ENCODE results near the gene DCLK1.

Gene DCLK1

GRCh38 chr13:36038785-36039555, 92.2 kb downstream of the DCLK1 start:
- no peak for DNase-seq (ENCODE audit: low read depth, low spot score)

DNA sequence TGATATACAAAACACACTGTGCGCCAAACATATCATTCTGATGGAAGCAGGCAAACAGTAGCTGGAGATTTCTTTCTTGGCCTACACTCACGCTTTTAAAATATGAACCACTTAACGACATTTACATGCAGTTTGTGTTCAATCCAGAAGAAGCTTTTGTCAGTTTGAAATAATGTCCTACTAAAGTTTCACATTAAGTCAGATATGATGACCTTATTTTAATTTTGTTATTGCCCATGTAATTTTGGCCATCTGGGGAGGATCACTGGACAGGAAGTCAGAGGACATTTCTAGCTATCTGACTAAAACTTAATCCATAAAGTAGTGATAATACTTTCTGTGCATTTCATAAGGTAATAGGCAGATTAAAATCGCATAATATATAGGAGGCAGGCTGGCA, 98.1 kb downstream of the DCLK1 start:
- DNase-seq (ENCODE audit: low read depth, low spot score) = no peak

- DNase-seq (ENCODE audit: low read depth, low spot score) = no peak
Observed at GRCh38 chr13:36031490-36031889, 99.7 kb downstream of the DCLK1 start.

DNA sequence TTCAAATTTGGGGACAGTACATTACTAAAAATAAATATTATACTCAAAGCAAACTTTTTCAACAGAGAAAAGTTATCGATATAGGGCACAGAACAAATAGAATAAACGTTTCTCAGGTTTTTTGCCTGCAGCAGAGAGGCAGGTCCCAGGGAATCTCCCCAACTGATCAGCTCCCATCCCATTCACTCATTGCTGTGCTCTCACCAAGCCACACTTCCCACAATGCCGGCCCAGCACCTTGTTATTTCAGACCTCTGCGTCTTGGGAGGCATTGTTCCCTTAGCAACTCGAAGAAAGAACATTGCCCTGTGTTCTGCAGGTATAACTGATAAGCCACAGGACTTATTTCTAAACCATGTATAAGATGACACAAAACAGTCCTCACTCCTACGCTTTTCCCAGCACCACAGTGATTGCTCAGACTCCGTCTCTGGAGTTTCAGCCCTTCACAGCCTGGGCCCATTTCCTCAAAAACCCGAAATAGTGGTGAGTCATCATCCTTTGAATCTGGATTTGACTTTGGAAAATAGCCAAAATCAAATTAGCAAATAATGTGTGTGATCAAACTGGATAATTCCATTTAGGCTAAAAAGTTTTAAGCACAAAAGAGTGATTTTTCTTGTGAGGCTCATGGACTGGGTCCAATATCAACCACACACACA, 100.4 kb downstream of the DCLK1 start:
- peak; percentile 41 for DNase-seq (ENCODE audit: low read depth, low spot score)

- DNase-seq (ENCODE audit: low read depth, low spot score) = peak; percentile 87
Observed at GRCh38 chr13:36029166-36029565, 102.0 kb downstream of the DCLK1 start.

- no peak for DNase-seq (ENCODE audit: low read depth, low spot score)
Observed at GRCh38 chr13:36028359-36029025, 102.7 kb downstream of the DCLK1 start.

GRCh38 chr13:36026531-36026930, 104.7 kb downstream of the DCLK1 start:
- DNase-seq (ENCODE audit: low read depth, low spot score) = no peak

- no peak for DNase-seq (ENCODE audit: low read depth, low spot score)
Observed at GRCh38 chr13:36014763-36015162, 116.4 kb downstream of the DCLK1 start.

- DNase-seq (ENCODE audit: low read depth, low spot score) = no peak
Observed at GRCh38 chr13:36006894-36007675, 124.1 kb downstream of the DCLK1 start.

- DNase-seq (ENCODE audit: low read depth, low spot score) = no peak
Observed at GRCh38 chr13:36006347-36006746, 124.8 kb downstream of the DCLK1 start.

- DNase-seq (ENCODE audit: low read depth, low spot score) = no peak
Observed at GRCh38 chr13:36001561-36001960, 129.6 kb downstream of the DCLK1 start.

GRCh38 chr13:36000028-36000427, 131.2 kb downstream of the DCLK1 start:
- no peak for DNase-seq (ENCODE audit: low read depth, low spot score)

- DNase-seq (ENCODE audit: low read depth, low spot score) = no peak
Observed at GRCh38 chr13:35996360-35996759, 134.8 kb downstream of the DCLK1 start.

GRCh38 chr13:35995136-35995535, 136.0 kb downstream of the DCLK1 start:
- no peak for DNase-seq (ENCODE audit: low read depth, low spot score)

GRCh38 chr13:35994131-35994966, 136.8 kb downstream of the DCLK1 start:
- DNase-seq (ENCODE audit: low read depth, low spot score) = no peak

- DNase-seq (ENCODE audit: low read depth, low spot score) = no peak
Observed at GRCh38 chr13:35993686-35994085, 137.5 kb downstream of the DCLK1 start.

- DNase-seq (ENCODE audit: low read depth, low spot score) = no peak
Observed at GRCh38 chr13:35992964-35993363, 138.2 kb downstream of the DCLK1 start.

GRCh38 chr13:35990196-35990595, 141.0 kb downstream of the DCLK1 start:
- DNase-seq (ENCODE audit: low read depth, low spot score) = no peak

DNA sequence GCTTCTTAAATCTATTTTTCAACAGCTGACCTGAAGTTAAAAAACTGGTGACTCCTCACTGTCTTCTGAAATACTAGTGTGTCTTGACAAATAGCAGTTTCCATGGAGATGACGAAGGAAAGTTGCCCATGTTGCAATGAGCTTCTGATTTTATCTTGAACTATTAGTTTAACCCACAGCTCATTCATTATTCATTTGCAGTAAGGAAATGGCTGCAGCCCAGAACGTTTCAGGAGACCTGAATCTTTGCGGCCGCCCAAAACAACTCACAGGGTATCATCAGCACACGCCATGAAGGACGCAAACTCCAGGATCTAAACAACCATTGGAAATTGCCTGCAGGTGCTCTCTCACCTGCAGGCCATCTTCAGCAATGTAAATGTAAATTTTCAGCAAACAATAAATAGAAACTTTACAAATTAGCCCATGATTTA, 142.5 kb downstream of the DCLK1 start:
- DNase-seq (ENCODE audit: low read depth, low spot score) = no peak

- no peak for DNase-seq (ENCODE audit: low read depth, low spot score)
Observed at GRCh38 chr13:35987572-35988513, 143.3 kb downstream of the DCLK1 start.

Data from brain pericyte (primary cell).